ENCODE data around the gene HECW1.

HECW1 gene

GRCh38 chr7:43385856-43386255 lies 273.4 kb downstream of the HECW1 start:
- Histone ChIP-seq H3K4me2 (ENCODE audit: low read depth, low read length, poor library complexity, severe bottlenecking) (no peak overlapping the region), H3F3A (ENCODE audit: low read depth) (no peaks in the 10 kb centered on the region)
- TF ChIP-seq EZH2phosphoT487 (IDR thresholded peaks at IDR 0.05; ENCODE audit: borderline replicate concordance) = no peak
- no peak for TF ChIP-seq CTCF (conservative IDR thresholded peaks at IDR 0.05; ENCODE audit: low read length)

GRCh38 chr7:43387932-43388331 lies 275.5 kb downstream of the HECW1 start:
- Histone ChIP-seq H3K4me3 (ENCODE audit: low read length, poor library complexity, severe bottlenecking) (no peak overlapping the region), H4K20me1 (ENCODE audit: insufficient read depth, low read length, poor library complexity, severe bottlenecking) (no peaks in the 10 kb centered on the region), H3K9me2 (replicated peaks; ENCODE audit: low read depth, low read length) (no peaks in the 10 kb centered on the region), H3K9ac (ENCODE audit: low read depth, low read length, poor library complexity, severe bottlenecking) (no peak overlapping the region), H3K4me1 (ENCODE audit: insufficient read depth, low read length, poor library complexity, severe bottlenecking) (no peaks in the 10 kb centered on the region), H3F3A (ENCODE audit: low read depth) (no peaks in the 10 kb centered on the region), H2AFZ (ENCODE audit: low read length) (no peak overlapping the region), H3K36me3 (ENCODE audit: insufficient read depth, low read length) (no peaks in the 10 kb centered on the region), H3K4me2 (ENCODE audit: low read depth, low read length, poor library complexity, severe bottlenecking) (no peak overlapping the region), H3K79me2 (ENCODE audit: insufficient read depth, low read length) (no peaks in the 10 kb centered on the region), H3K27me3 (ENCODE audit: insufficient read depth, low read length, poor library complexity, severe bottlenecking) (no peaks in the 10 kb centered on the region), H3K9me3 (ENCODE audit: insufficient read depth, low read depth, low read length) (no peaks in the 10 kb centered on the region)
- TF ChIP-seq EZH2phosphoT487 (IDR thresholded peaks at IDR 0.05; ENCODE audit: borderline replicate concordance) (no peak), CTCF (conservative IDR thresholded peaks at IDR 0.05; ENCODE audit: low read length) (no peak)

More at GRCh38 chr7:43385856-43386255, 273.4 kb downstream of the HECW1 start:
- Histone ChIP-seq H3K27me3 (ENCODE audit: insufficient read depth, low read length, poor library complexity, severe bottlenecking) (no peaks in the 10 kb centered on the region), H3K9me3 (ENCODE audit: insufficient read depth, low read depth, low read length) (no peaks in the 10 kb centered on the region), H3K36me3 (ENCODE audit: insufficient read depth, low read length) (no peaks in the 10 kb centered on the region), H4K20me1 (ENCODE audit: insufficient read depth, low read length, poor library complexity, severe bottlenecking) (no peaks in the 10 kb centered on the region), H3K4me1 (ENCODE audit: insufficient read depth, low read length, poor library complexity, severe bottlenecking) (no peaks in the 10 kb centered on the region), H3K9ac (ENCODE audit: low read depth, low read length, poor library complexity, severe bottlenecking) (no peak overlapping the region), H3K79me2 (ENCODE audit: insufficient read depth, low read length) (no peaks in the 10 kb centered on the region), H3K9me2 (replicated peaks; ENCODE audit: low read depth, low read length) (no peaks in the 10 kb centered on the region), H2AFZ (ENCODE audit: low read length) (no peak overlapping the region), H3K4me3 (ENCODE audit: low read length, poor library complexity, severe bottlenecking) (no peak overlapping the region)

GRCh38 chr7:43390576-43390975 lies 278.1 kb downstream of the HECW1 start:
- no peaks in the 10 kb centered on the region for H3K4me1 ChIP-seq (ENCODE audit: insufficient read depth, low read length, poor library complexity, severe bottlenecking)
- no peaks in the 10 kb centered on the region for H3F3A ChIP-seq (ENCODE audit: low read depth)
- H3K9me2 ChIP-seq (replicated peaks; ENCODE audit: low read depth, low read length) = no peaks in the 10 kb centered on the region
- no peak overlapping the region for H3K4me2 ChIP-seq (ENCODE audit: low read depth, low read length, poor library complexity, severe bottlenecking)
- H3K4me3 ChIP-seq (ENCODE audit: low read length, poor library complexity, severe bottlenecking) = no peak overlapping the region
- no peaks in the 10 kb centered on the region for H4K20me1 ChIP-seq (ENCODE audit: insufficient read depth, low read length, poor library complexity, severe bottlenecking)
- H3K27me3 ChIP-seq (ENCODE audit: insufficient read depth, low read length, poor library complexity, severe bottlenecking) = no peaks in the 10 kb centered on the region
- no peaks in the 10 kb centered on the region for H3K79me2 ChIP-seq (ENCODE audit: insufficient read depth, low read length)
- H2AFZ ChIP-seq (ENCODE audit: low read length) = no peak overlapping the region
- H3K36me3 ChIP-seq (ENCODE audit: insufficient read depth, low read length) = no peaks in the 10 kb centered on the region
- no peak overlapping the region for H3K9ac ChIP-seq (ENCODE audit: low read depth, low read length, poor library complexity, severe bottlenecking)
- no peak for TF ChIP-seq EZH2phosphoT487 (IDR thresholded peaks at IDR 0.05; ENCODE audit: borderline replicate concordance)
- no peak for TF ChIP-seq CTCF (conservative IDR thresholded peaks at IDR 0.05; ENCODE audit: low read length)
- H3K9me3 ChIP-seq (ENCODE audit: insufficient read depth, low read depth, low read length) = no peaks in the 10 kb centered on the region
